HG03521 (cell line): ENCODE measurements around the gene FAF1.
"Not testable (repeated sequence)": the region's sequence is repeated elsewhere in the genome, so short reads cannot be mapped to it uniquely, and the experiment has no call there.

Source experiments
- ATAC-seq: cut with Tn5 transposase; IDR thresholded peaks from one replicate; pipeline ENCODE4 v1.9.1; 2021; ENCODE audit warnings: mild to moderate bottlenecking, moderate library complexity; ENCODE audit not compliant: unreplicated experiment

Gene FAF1

GRCh38 chr1:50917138-50918137, 42.6 kb downstream of the FAF1 start:
- peak; percentile 46 for ATAC-seq

DNA sequence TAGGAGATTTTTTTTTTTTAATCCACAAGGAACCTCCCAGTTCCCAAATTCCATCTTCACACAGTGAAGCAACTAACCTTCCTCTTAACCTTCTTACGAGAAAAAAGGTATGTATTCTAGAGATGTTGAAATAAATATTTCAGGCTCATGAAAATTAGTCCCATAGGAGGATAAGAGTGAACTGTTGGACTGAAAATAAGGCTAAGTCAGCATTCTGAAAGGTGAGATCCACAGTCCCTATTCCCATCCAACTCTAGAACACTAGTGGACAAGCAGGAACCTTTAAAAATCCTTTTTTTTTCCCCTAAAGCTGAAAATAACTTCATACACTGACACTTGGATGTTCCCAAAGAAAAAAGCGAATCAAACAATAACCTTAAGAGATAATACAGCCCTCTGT, 44.4 kb downstream of the FAF1 start:
- ATAC-seq = no peak

DNA sequence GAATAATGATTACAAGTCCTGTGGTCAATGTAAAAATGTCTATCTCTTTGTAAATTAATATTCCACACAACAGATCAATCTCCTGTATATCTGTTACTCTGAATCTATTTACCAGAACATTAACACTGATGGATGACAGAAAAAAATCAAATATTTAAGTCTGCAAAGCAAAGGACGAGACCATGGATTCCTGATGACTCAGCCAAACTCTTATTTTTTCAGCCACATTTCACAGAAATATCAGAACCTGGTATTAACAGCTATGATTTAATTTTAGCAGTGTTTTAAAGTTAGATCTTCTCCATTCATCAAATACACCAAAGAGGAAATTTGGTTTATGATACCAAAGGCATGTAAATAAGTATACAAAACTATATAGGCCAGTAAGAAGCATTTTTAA, 46.1 kb downstream of the FAF1 start:
- no peak for ATAC-seq

GRCh38 chr1:50910356-50910755, 49.7 kb downstream of the FAF1 start:
- not testable (repeated sequence) for ATAC-seq

- not testable (repeated sequence) for ATAC-seq
These were observed 52.5 kb downstream of the FAF1 start for GRCh38 chr1:50907610-50908009.

DNA sequence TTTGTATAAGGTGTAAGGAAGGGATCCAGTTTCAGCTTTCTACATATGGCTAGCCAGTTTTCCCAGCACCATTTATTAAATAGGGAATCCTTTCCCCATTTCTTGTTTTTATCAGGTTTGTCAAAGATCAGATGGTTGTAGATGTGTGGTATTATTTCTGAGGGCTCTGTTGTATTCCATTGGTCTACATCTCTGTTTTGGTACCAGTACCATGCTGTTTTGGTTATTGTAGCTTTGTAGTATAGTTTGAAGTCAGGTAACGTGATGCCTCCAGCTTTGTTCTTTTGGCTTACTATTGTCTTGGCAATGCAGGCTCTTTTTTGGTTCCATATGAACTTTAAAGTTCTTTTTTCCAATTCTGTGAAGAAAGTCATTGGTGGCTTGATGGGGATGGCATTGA, 54.0 kb downstream of the FAF1 start:
- ATAC-seq = not testable (repeated sequence)

DNA sequence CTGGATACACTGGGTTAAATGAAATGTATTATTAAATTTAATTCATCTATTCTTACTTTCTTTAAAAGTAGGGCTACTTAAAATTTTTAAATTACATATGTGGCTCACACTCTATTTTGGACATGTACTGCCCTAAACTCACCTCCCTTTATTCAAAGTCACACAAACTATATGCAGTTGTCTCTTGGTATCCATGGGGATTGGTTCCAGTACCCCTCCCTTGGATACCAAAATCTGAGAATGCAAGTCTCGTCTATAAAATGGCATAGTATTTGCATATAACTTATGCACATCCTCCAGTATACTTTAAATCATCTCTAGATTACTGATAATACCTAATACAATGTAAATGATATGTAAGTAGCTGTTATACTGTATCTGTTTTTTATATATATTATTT, 57.6 kb downstream of the FAF1 start:
- no peak for ATAC-seq

DNA sequence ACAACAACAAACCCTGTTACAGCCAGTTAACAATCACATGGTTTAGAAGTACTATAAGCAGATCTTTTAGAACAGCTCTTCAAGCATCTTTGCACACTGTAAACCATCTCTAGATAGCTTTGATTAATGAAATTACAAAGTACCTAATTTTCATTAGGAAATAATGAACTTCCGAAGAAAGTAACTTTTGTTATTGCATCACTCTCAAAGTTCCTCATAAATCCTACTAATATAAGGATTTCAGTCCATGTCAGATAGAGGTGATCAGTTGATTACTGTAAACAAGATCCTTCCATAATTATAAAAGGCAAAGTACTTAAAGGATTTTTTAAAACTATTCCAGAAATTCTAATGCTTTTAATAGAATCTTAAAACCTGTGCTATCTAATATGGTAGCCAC, 58.2 kb downstream of the FAF1 start:
- ATAC-seq = no peak

DNA sequence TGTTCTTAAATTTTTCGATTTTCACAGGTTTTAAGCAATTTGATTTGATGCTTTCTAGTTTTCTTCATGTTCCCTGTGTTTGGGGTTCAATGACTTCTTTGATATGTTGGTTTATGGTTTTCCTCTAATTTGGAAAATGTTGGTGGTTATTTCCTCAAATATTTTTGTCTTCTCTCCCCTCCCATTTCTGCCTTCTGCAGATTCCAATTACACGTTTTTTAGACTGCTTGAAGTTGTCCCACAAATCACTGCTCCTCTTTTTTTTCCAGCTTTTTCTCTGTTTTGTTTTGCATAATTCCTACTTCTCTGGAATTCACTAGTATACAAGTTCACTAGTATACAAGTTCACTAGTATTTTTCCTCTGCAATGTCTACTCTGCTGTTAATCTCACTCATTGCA, 61.3 kb downstream of the FAF1 start:
- ATAC-seq = no peak

GRCh38 chr1:50894340-50894739, 65.7 kb downstream of the FAF1 start:
- ATAC-seq = no peak

DNA sequence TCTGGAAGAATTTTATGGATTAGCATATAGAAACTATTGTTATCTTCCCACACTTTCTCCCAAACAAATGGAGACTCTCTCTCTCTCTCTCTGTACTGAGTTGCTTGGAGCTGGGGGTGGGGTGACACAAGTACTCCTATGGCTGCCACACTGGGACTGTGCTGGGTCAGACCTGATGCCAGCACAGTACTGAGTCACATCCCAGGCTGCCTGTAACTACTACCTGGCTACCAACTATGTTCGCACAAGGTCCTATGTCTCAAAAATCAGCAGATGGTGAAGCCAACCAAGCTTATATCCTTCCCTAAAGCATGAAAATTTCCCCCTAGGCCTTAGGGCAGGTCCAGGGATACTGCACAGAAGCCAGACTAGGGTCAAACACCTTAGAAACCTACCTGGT, 66.6 kb downstream of the FAF1 start:
- ATAC-seq = no peak

DNA sequence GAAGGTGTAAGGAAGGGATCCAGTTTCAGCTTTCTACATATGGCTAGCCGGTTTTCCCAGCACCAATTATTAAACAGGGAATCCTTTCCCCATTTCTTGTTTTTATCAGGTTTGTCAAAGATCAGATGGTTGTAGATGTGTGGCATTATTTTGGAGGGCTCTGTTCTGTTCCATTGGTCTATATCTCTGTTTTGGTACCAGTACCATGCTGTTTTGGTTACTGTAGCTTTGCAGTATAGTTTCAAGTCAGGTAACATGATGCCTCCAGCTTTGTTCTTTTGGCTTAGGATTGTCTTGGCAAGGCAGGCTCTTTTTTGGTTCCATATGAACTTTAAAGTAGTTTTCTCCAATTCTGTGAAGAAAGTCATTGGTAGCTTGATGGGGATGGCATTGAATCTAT, 72.5 kb downstream of the FAF1 start:
- ATAC-seq = not testable (repeated sequence)

DNA sequence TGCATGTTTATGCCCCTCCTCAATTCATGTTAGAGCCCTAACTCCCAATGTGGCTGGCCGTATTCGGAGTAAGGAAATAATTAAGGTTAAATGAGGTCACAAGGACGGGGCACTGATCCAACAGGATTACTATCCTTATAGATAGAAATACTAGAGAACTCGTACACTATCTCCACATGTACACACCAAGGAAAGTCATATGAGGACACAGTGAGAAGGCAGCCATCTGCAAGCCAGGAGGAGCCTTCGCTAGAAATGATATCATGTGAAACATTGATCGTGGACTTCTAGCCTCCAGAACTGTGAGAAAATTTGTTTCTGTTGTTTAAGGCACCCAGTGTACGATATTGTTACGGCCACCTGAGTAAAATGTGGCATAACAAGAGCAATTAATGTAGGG, 79.7 kb downstream of the FAF1 start:
- no peak for ATAC-seq

DNA sequence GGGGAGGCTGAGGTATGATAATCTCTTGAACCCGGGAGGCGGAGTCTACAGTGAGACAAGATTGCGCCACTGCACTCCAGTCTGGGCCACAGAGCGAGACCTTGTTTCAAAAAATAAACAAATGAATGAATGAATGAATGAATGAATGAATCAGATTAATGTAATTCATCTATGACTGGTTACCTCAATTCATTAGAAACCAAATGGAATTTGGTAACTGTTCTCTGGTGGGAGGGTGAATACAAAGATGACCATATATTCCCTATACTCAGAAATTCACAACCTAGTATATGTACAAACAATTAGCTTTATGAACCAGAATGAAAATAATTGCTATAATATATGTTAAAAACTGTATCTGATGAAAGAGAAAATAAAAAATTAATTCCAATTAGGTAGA, 80.9 kb downstream of the FAF1 start:
- no peak for ATAC-seq

- ATAC-seq = no peak
These were observed 81.6 kb downstream of the FAF1 start for GRCh38 chr1:50878434-50878833.

GRCh38 chr1:50877641-50878040, 82.4 kb downstream of the FAF1 start:
- no peak for ATAC-seq

DNA sequence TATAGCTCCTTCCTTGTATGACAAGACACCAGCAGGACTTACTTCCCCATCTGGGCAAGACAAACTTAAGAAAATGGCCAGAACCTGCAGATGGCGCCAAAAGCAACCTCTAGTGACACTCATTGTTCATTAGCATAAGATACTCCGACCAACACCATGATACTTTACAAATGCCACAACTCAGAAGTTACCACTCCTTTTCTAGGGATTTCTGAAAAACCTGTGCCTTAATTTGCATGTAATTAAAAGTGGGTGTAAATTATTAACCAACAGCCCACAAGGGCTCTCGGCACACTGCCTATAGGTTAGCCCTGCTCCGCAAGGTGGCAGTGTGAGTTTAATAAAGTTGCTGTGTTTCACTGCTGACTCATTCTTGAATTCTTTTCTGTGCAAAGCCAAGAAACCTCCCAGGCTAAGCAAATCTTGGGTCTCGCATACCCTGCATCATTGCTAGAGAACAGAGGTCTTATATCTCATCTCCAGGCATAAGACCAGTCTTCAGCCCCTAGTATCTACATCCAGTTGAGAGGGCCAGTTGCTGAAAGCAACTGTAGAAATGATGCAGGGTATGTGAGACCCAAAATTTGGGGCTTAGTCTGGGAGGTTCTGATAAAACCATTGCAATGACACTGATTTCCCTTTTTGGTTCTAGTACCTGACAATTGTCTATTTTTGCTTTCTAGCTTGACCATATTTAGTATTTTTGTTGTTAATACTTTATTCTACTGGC, 86.4 kb downstream of the FAF1 start:
- peak; percentile 91 for ATAC-seq

DNA sequence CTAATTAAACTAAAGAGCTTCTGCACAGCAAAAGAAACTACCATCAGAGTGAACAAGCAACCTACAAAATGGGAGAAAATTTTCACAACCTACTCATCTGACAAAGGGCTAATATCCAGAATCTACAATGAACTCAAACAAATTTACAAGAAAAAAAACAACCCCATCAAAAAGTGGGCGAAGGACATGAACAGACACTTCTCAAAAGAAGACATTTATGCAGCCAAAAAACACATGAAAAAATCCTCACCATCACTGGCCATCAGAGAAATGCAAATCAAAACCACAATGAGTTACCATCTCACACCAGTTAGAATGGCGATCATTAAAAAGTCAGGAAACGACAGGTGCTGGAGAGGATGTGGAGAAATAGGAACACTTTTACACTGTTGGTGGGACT, 95.2 kb downstream of the FAF1 start:
- not testable (repeated sequence) for ATAC-seq

- ATAC-seq = no peak
These were observed 98.3 kb downstream of the FAF1 start for GRCh38 chr1:50861772-50862171.

- no peak for ATAC-seq
These were observed 99.4 kb downstream of the FAF1 start for GRCh38 chr1:50860702-50861101.

GRCh38 chr1:50860256-50860655, 99.8 kb downstream of the FAF1 start:
- no peak for ATAC-seq

- no peak for ATAC-seq
These were observed 100.4 kb downstream of the FAF1 start for GRCh38 chr1:50859657-50860056.
